Measurements from ENCODE around the gene SPTSSA. TPM values are rescaled to one million over a fixed set of nuclear protein-coding genes. Genes with fewer than 3 reads are reported as not detected.

The SPTSSA gene
- total RNA-seq, 6 donors from 2014 or later: 22.5 to 106 (median 42.1) TPM

DNA sequence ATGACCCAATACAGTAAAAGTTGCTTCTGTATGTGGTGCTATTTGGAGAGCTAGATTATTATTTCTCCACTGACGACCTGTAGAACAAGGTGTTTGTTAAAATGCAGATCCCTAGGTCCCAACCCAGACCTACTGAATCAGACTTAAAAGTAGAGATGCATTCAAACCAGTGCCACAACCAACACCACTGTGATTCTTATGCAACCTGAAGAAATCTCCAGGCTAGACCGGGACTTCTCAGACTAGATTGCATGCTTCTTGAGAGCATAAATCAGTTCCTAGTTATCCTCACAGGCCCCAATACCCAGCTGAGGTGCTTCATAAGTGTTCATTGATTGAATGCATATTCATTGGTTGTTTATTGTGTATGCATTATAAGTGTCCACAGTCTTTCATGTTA lies 78.2 kb downstream of the SPTSSA start:
- Histone ChIP-seq H3K36me3 (no peaks in the 10 kb centered on the region), H3K9me3 (no peaks in the 10 kb centered on the region), H3K4me3 (no peak overlapping the region), H3K27ac (no peak overlapping the region), H3K4me1 (peaks cover 0 to 17% (median 2%) of the 10 kb centered on the region in 4 donors), H3K27me3 (no peaks in the 10 kb centered on the region)
- no peak for ATAC-seq (ENCODE audit: low FRiP score in 2 of 2)
- WGBS, 2 donors: 57 to 61% methylated on average over 2 of the region's 2 CpGs
- DNase-seq: no peak
- no peak for TF ChIP-seq EP300 (IDR thresholded peaks at IDR 0.05)
- TF ChIP-seq, protein P1, sequence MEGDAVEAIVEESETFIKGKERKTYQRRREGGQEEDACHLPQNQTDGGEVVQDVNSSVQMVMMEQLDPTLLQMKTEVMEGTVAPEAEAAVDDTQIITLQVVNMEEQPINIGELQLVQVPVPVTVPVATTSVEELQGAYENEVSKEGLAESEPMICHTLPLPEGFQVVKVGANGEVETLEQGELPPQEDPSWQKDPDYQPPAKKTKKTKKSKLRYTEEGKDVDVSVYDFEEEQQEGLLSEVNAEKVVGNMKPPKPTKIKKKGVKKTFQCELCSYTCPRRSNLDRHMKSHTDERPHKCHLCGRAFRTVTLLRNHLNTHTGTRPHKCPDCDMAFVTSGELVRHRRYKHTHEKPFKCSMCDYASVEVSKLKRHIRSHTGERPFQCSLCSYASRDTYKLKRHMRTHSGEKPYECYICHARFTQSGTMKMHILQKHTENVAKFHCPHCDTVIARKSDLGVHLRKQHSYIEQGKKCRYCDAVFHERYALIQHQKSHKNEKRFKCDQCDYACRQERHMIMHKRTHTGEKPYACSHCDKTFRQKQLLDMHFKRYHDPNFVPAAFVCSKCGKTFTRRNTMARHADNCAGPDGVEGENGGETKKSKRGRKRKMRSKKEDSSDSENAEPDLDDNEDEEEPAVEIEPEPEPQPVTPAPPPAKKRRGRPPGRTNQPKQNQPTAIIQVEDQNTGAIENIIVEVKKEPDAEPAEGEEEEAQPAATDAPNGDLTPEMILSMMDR (IDR thresholded peaks at IDR 0.05): no peak
- no peak for TF ChIP-seq POLR2AphosphoS5 (IDR thresholded peaks at IDR 0.05)
- TF ChIP-seq POLR2A (IDR thresholded peaks at IDR 0.05): no peak

Other genes starting within 250 kb of the SPTSSA start
- 10 to 100 TPM; 12.5 to 30.6 (median 27.6) TPM for gene EAPP, start 77.5 kb upstream of the SPTSSA start, total RNA-seq
- 10 to 100 TPM; 23.0 to 60.9 (median 46.8) TPM for gene SNX6, start 167.9 kb upstream of the SPTSSA start, total RNA-seq